ENCODE measurements around the gene MICU1. TPM values are rescaled to one million over a fixed set of nuclear protein-coding genes. Genes with fewer than 3 reads are reported as not detected.

Gene MICU1
- total and polyA plus RNA-seq, 2 of the 13 experiments (the other 11 are each of a cell fraction or from before 2014, with no cell fraction given): 32.5 to 56.1 TPM

DNA sequence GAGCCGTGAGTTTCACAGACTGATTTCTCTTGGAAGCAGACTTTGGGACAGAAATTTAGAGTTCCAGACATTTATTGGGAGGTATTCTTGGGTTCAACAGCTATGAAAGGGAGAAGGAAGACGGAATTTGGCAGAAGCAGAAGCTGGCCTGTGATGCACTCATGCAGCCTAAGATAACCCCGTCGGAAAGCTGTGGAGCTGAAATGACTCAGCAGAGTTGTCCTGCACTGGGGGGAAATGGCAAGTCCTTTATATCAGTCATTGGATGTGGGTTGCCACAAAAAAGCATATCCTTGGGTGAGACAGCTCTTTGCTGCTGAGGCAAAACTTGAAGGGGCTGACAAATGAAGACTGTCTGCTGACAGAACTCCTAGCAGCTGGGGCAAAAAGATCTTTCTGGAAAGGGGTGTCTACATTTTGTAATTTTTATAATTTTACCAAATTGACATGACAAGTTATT, 11.5 kb upstream of the MICU1 start (continued):
- no peak for TF ChIP-seq NBN (conservative IDR thresholded peaks at IDR 0.05)
- TF ChIP-seq U2AF1 (optimal IDR thresholded peaks at IDR 0.05; ENCODE audit: low read depth, low read length): no peak
- TF ChIP-seq ARID2 (CRISPR knock-in tag; IDR thresholded peaks at IDR 0.05; ENCODE audit: borderline replicate concordance): no peak
- TF ChIP-seq CAMTA2 (CRISPR knock-in tag; IDR thresholded peaks at IDR 0.05; ENCODE audit: borderline replicate concordance): no peak
- TF ChIP-seq, protein P1, sequence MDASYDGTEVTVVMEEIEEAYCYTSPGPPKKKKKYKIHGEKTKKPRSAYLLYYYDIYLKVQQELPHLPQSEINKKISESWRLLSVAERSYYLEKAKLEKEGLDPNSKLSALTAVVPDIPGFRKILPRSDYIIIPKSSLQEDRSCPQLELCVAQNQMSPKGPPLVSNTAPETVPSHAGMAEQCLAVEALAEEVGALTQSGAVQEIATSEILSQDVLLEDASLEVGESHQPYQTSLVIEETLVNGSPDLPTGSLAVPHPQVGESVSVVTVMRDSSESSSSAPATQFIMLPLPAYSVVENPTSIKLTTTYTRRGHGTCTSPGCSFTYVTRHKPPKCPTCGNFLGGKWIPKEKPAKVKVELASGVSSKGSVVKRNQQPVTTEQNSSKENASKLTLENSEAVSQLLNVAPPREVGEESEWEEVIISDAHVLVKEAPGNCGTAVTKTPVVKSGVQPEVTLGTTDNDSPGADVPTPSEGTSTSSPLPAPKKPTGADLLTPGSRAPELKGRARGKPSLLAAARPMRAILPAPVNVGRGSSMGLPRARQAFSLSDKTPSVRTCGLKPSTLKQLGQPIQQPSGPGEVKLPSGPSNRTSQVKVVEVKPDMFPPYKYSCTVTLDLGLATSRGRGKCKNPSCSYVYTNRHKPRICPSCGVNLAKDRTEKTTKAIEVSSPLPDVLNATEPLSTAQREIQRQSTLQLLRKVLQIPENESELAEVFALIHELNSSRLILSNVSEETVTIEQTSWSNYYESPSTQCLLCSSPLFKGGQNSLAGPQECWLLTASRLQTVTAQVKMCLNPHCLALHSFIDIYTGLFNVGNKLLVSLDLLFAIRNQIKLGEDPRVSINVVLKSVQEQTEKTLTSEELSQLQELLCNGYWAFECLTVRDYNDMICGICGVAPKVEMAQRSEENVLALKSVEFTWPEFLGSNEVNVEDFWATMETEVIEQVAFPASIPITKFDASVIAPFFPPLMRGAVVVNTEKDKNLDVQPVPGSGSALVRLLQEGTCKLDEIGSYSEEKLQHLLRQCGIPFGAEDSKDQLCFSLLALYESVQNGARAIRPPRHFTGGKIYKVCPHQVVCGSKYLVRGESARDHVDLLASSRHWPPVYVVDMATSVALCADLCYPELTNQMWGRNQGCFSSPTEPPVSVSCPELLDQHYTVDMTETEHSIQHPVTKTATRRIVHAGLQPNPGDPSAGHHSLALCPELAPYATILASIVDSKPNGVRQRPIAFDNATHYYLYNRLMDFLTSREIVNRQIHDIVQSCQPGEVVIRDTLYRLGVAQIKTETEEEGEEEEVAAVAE (CRISPR knock-in tag; IDR thresholded peaks at IDR 0.05; ENCODE audit: borderline replicate concordance): no peak
- peak; percentile 90 for TF ChIP-seq NFE2L2 (IDR thresholded peaks at IDR 0.05; ENCODE audit: low read length)
- no peak for TF ChIP-seq ZNF460 (CRISPR knock-in tag; IDR thresholded peaks at IDR 0.05; ENCODE audit: borderline replicate concordance)
- TF ChIP-seq, protein P2, sequence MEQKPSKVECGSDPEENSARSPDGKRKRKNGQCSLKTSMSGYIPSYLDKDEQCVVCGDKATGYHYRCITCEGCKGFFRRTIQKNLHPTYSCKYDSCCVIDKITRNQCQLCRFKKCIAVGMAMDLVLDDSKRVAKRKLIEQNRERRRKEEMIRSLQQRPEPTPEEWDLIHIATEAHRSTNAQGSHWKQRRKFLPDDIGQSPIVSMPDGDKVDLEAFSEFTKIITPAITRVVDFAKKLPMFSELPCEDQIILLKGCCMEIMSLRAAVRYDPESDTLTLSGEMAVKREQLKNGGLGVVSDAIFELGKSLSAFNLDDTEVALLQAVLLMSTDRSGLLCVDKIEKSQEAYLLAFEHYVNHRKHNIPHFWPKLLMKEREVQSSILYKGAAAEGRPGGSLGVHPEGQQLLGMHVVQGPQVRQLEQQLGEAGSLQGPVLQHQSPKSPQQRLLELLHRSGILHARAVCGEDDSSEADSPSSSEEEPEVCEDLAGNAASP (CRISPR knock-in tag; IDR thresholded peaks at IDR 0.05; ENCODE audit: borderline replicate concordance): 0 out of 2 replicates have a peak, but pooled peaks have one; percentile 13
- no peak for TF ChIP-seq ZIK1 (CRISPR knock-in tag; IDR thresholded peaks at IDR 0.05; ENCODE audit: borderline replicate concordance, low read depth)
- TF ChIP-seq, protein P3, sequence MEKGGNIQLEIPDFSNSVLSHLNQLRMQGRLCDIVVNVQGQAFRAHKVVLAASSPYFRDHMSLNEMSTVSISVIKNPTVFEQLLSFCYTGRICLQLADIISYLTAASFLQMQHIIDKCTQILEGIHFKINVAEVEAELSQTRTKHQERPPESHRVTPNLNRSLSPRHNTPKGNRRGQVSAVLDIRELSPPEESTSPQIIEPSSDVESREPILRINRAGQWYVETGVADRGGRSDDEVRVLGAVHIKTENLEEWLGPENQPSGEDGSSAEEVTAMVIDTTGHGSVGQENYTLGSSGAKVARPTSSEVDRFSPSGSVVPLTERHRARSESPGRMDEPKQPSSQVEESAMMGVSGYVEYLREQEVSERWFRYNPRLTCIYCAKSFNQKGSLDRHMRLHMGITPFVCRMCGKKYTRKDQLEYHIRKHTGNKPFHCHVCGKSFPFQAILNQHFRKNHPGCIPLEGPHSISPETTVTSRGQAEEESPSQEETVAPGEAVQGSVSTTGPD (CRISPR knock-in tag; IDR thresholded peaks at IDR 0.05): no peak
- TF ChIP-seq, protein P4, sequence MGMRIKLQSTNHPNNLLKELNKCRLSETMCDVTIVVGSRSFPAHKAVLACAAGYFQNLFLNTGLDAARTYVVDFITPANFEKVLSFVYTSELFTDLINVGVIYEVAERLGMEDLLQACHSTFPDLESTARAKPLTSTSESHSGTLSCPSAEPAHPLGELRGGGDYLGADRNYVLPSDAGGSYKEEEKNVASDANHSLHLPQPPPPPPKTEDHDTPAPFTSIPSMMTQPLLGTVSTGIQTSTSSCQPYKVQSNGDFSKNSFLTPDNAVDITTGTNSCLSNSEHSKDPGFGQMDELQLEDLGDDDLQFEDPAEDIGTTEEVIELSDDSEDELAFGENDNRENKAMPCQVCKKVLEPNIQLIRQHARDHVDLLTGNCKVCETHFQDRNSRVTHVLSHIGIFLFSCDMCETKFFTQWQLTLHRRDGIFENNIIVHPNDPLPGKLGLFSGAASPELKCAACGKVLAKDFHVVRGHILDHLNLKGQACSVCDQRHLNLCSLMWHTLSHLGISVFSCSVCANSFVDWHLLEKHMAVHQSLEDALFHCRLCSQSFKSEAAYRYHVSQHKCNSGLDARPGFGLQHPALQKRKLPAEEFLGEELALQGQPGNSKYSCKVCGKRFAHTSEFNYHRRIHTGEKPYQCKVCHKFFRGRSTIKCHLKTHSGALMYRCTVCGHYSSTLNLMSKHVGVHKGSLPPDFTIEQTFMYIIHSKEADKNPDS (CRISPR knock-in tag; IDR thresholded peaks at IDR 0.05): no peak
- TF ChIP-seq ZNF614 (CRISPR knock-in tag; IDR thresholded peaks at IDR 0.05; ENCODE audit: borderline replicate concordance): no peak
- TF ChIP-seq ZNF644 (CRISPR knock-in tag; IDR thresholded peaks at IDR 0.05; ENCODE audit: low read depth): no peak
- no peak for TF ChIP-seq NR2C2 (CRISPR knock-in tag; IDR thresholded peaks at IDR 0.05; ENCODE audit: borderline replicate concordance)
- no peak for TF ChIP-seq ZNF501 (CRISPR knock-in tag; IDR thresholded peaks at IDR 0.05)
- no peak for TF ChIP-seq ZZZ3 (CRISPR knock-in tag; IDR thresholded peaks at IDR 0.05; ENCODE audit: borderline replicate concordance)
- no peak for TF ChIP-seq PCBP1 (IDR thresholded peaks at IDR 0.05; ENCODE audit: borderline replicate concordance, low read depth, low read length)
- peak; percentile 77; the same call in 1 of the 2 replicates for TF ChIP-seq NFE2 (CRISPR knock-in tag; IDR thresholded peaks at IDR 0.05)
- TF ChIP-seq ZNF530 (CRISPR knock-in tag; IDR thresholded peaks at IDR 0.05; ENCODE audit: low read depth): no peak
- no peak for TF ChIP-seq ZNF34 (CRISPR knock-in tag; IDR thresholded peaks at IDR 0.05; ENCODE audit: borderline replicate concordance)
- TF ChIP-seq MAFF (IDR thresholded peaks at IDR 0.05; ENCODE audit: low read depth, low read length): peak; percentile 59
- TF ChIP-seq ZNF136 (CRISPR knock-in tag; IDR thresholded peaks at IDR 0.05; ENCODE audit: low read depth): no peak

Measured in HepG2 (cell line).